ENCODE measurements around the gene TGFBR2.

TGFBR2 gene

DNA sequence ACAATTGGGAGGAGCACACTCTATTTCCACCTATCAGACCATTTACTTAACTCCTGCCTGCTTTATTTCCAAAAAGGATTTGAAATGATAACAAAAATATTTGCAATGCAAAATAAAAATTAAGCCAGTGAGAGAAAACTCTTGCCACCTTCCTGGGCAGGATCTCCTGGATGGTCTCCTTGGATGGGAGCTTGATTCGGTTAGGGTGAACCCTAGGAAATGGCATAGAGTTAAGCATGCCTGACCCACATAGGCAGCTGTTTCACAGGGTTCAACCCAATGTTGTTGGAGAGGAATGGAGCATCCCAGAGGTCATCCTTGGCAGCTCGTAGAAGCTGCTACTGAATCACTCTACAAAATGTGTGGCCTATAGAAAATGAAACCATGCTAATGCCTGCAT is 83.8 kb downstream of the TGFBR2 start:
- TF ChIP-seq, protein P1, sequence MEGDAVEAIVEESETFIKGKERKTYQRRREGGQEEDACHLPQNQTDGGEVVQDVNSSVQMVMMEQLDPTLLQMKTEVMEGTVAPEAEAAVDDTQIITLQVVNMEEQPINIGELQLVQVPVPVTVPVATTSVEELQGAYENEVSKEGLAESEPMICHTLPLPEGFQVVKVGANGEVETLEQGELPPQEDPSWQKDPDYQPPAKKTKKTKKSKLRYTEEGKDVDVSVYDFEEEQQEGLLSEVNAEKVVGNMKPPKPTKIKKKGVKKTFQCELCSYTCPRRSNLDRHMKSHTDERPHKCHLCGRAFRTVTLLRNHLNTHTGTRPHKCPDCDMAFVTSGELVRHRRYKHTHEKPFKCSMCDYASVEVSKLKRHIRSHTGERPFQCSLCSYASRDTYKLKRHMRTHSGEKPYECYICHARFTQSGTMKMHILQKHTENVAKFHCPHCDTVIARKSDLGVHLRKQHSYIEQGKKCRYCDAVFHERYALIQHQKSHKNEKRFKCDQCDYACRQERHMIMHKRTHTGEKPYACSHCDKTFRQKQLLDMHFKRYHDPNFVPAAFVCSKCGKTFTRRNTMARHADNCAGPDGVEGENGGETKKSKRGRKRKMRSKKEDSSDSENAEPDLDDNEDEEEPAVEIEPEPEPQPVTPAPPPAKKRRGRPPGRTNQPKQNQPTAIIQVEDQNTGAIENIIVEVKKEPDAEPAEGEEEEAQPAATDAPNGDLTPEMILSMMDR (IDR thresholded peaks at IDR 0.05; ENCODE audit: low read depth, low read length): no peak
- no peak overlapping the region for H3K4me3 ChIP-seq (replicated peaks in 1 of 2; ENCODE audit: low read depth in 2 of 2, low read length in 2 of 2)
- DNase-seq (ENCODE audit: low read depth in 2 of 2): no peak

DNA sequence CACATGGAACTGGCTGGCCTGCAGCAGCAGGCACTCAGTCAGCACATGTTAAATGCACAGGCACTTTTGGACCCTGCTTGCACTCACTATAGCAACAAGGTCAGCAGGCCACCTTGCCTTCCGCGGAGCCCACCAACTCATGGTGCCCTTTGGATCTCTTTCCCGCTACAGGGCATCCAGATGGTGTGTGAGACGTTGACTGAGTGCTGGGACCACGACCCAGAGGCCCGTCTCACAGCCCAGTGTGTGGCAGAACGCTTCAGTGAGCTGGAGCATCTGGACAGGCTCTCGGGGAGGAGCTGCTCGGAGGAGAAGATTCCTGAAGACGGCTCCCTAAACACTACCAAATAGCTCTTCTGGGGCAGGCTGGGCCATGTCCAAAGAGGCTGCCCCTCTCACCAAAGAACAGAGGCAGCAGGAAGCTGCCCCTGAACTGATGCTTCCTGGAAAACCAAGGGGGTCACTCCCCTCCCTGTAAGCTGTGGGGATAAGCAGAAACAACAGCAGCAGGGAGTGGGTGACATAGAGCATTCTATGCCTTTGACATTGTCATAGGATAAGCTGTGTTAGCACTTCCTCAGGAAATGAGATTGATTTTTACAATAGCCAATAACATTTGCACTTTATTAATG is 85.0 kb downstream of the TGFBR2 start:
- TF ChIP-seq, protein P1 (IDR thresholded peaks at IDR 0.05; ENCODE audit: low read depth, low read length): no peak
- H3K4me3 ChIP-seq (replicated peaks in 1 of 2; ENCODE audit: low read depth in 2 of 2, low read length in 2 of 2): no peak overlapping the region
- no peak for DNase-seq (ENCODE audit: low read depth in 2 of 2)

DNA sequence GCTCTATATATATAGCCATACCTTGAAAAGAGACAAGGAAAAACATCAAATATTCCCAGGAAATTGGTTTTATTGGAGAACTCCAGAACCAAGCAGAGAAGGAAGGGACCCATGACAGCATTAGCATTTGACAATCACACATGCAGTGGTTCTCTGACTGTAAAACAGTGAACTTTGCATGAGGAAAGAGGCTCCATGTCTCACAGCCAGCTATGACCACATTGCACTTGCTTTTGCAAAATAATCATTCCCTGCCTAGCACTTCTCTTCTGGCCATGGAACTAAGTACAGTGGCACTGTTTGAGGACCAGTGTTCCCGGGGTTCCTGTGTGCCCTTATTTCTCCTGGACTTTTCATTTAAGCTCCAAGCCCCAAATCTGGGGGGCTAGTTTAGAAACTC is 85.5 kb downstream of the TGFBR2 start:
- H3K4me3 ChIP-seq (replicated peaks in 1 of 2; ENCODE audit: low read depth in 2 of 2, low read length in 2 of 2): no peak overlapping the region
- no peak for DNase-seq (ENCODE audit: low read depth in 2 of 2)
- TF ChIP-seq, protein P1 (IDR thresholded peaks at IDR 0.05; ENCODE audit: low read depth, low read length): no peak

DNA sequence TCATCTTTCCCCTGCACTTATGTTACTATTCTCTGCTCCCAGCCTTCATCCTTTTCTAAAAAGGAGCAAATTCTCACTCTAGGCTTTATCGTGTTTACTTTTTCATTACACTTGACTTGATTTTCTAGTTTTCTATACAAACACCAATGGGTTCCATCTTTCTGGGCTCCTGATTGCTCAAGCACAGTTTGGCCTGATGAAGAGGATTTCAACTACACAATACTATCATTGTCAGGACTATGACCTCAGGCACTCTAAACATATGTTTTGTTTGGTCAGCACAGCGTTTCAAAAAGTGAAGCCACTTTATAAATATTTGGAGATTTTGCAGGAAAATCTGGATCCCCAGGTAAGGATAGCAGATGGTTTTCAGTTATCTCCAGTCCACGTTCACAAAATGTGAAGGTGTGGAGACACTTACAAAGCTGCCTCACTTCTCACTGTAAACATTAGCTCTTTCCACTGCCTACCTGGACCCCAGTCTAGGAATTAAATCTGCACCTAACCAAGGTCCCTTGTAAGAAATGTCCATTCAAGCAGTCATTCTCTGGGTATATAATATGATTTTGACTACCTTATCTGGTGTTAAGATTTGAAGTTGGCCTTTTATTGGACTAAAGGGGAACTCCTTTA is 86.2 kb downstream of the TGFBR2 start:
- TF ChIP-seq, protein P1 (IDR thresholded peaks at IDR 0.05; ENCODE audit: low read depth, low read length): no peak
- no peak overlapping the region for H3K4me3 ChIP-seq (replicated peaks in 1 of 2; ENCODE audit: low read depth in 2 of 2, low read length in 2 of 2)
- DNase-seq (ENCODE audit: low read depth in 2 of 2): no peak

DNA sequence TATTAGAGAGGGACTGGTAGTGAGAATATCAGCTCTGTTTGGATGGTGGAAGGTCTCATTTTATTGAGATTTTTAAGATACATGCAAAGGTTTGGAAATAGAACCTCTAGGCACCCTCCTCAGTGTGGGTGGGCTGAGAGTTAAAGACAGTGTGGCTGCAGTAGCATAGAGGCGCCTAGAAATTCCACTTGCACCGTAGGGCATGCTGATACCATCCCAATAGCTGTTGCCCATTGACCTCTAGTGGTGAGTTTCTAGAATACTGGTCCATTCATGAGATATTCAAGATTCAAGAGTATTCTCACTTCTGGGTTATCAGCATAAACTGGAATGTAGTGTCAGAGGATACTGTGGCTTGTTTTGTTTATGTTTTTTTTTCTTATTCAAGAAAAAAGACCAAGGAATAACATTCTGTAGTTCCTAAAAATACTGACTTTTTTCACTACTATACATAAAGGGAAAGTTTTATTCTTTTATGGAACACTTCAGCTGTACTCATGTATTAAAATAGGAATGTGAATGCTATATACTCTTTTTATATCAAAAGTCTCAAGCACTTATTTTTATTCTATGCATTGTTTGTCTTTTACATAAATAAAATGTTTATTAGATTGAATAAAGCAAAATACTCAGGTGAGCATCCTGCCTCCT is 87.2 kb downstream of the TGFBR2 start:
- TF ChIP-seq, protein P1 (IDR thresholded peaks at IDR 0.05; ENCODE audit: low read depth, low read length): peak; percentile 78
- no peak overlapping the region for H3K4me3 ChIP-seq (replicated peaks in 1 of 2; ENCODE audit: low read depth in 2 of 2, low read length in 2 of 2)
- DNase-seq (ENCODE audit: low read depth in 2 of 2): peak; percentile 85 to 86

DNA sequence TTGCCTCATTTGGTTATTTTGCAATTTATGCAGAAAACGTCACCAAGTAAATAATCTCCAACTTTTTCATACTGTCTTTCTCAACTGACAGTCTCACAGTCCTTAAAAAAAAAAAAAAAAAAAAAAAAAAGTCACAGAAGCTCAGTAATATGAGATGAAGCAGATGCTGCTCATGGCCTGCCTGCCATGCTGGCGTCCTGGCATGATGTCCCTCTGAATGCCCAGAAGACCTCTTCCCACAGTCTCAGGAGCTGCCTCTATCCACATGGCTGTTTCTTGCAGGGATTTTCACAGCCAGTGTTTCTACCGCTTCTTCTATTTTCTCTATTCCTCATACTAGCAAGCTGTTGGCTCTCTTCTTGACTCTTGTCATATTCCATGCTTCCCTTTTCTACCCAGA is 87.7 kb downstream of the TGFBR2 start:
- TF ChIP-seq, protein P1 (IDR thresholded peaks at IDR 0.05; ENCODE audit: low read depth, low read length): no peak
- DNase-seq (ENCODE audit: low read depth in 2 of 2): no peak
- no peak overlapping the region for H3K4me3 ChIP-seq (replicated peaks in 1 of 2; ENCODE audit: low read depth in 2 of 2, low read length in 2 of 2)

All from cardiac fibroblast (primary cell).